Activated T-helper 9 cell treated with anti-CD3 and anti-CD28 coated beads, Interleukin-2, amount 50 U/mL, for 16 hours (primary cell): ENCODE measurements around the gene POPDC3.
"Not testable (repeated sequence)": the region's sequence is repeated elsewhere in the genome, so short reads cannot be mapped to it uniquely, and the experiment has no call there.

Experiments
- DNase-seq: peaks from one replicate; pipeline ENCODE4 v3.0.0-alpha.2; 2020; ENCODE audit warnings: low read depth

POPDC3 gene

GRCh38 chr6:105179244-105180065 is at the start of gene POPDC3:
TSS of gene POPDC3 (minus strand) at chr6:105180014. CDS start at chr6:105161909, 18,105 bp downstream.
- no peak for DNase-seq

- DNase-seq: no peak
These were observed 47.5 kb upstream of the POPDC3 start for GRCh38 chr6:105227295-105227767.

GRCh38 chr6:105226598-105227294 is 46.9 kb upstream of the POPDC3 start:
- no peak for DNase-seq

- no peak for DNase-seq
These were observed 43.4 kb upstream of the POPDC3 start for GRCh38 chr6:105223242-105223641.

GRCh38 chr6:105221219-105221618 is 41.4 kb upstream of the POPDC3 start:
- DNase-seq: not testable (repeated sequence)

- no peak for DNase-seq
These were observed 40.4 kb upstream of the POPDC3 start for GRCh38 chr6:105220186-105220585.

- not testable (repeated sequence) for DNase-seq
These were observed 39.4 kb upstream of the POPDC3 start for GRCh38 chr6:105219218-105219617.

- DNase-seq: no peak
These were observed 35.7 kb upstream of the POPDC3 start for GRCh38 chr6:105215506-105215905.

- no peak for DNase-seq
These were observed 34.9 kb upstream of the POPDC3 start for GRCh38 chr6:105214668-105215067.

- DNase-seq: no peak
These were observed 33.5 kb upstream of the POPDC3 start for GRCh38 chr6:105213272-105213671.

GRCh38 chr6:105212587-105212986 is 32.8 kb upstream of the POPDC3 start:
- DNase-seq: no peak

- DNase-seq: no peak
These were observed 32.0 kb upstream of the POPDC3 start for GRCh38 chr6:105211831-105212230.

- no peak for DNase-seq
These were observed 31.2 kb upstream of the POPDC3 start for GRCh38 chr6:105210932-105211531.

GRCh38 chr6:105209950-105210706 is 30.3 kb upstream of the POPDC3 start:
- no peak for DNase-seq

GRCh38 chr6:105207524-105208269 is 27.9 kb upstream of the POPDC3 start:
- no peak for DNase-seq

GRCh38 chr6:105204768-105205167 is 25.0 kb upstream of the POPDC3 start:
- DNase-seq: no peak

GRCh38 chr6:105204331-105204730 is 24.5 kb upstream of the POPDC3 start:
- no peak for DNase-seq

- no peak for DNase-seq
These were observed 22.7 kb upstream of the POPDC3 start for GRCh38 chr6:105202486-105202885.

GRCh38 chr6:105200133-105200730 is 20.4 kb upstream of the POPDC3 start:
- no peak for DNase-seq

- DNase-seq: no peak
These were observed 19.9 kb upstream of the POPDC3 start for GRCh38 chr6:105199711-105200110.

GRCh38 chr6:105196076-105196475 is 16.3 kb upstream of the POPDC3 start:
- DNase-seq: no peak
